ENCODE measurements around the gene ANKZF1. TPM values are rescaled to one million over a fixed set of nuclear protein-coding genes. Genes with fewer than 3 reads are reported as not detected.

ANKZF1 gene
- total RNA-seq, 1 experiment from 2014 or later, result 36.2 TPM

DNA sequence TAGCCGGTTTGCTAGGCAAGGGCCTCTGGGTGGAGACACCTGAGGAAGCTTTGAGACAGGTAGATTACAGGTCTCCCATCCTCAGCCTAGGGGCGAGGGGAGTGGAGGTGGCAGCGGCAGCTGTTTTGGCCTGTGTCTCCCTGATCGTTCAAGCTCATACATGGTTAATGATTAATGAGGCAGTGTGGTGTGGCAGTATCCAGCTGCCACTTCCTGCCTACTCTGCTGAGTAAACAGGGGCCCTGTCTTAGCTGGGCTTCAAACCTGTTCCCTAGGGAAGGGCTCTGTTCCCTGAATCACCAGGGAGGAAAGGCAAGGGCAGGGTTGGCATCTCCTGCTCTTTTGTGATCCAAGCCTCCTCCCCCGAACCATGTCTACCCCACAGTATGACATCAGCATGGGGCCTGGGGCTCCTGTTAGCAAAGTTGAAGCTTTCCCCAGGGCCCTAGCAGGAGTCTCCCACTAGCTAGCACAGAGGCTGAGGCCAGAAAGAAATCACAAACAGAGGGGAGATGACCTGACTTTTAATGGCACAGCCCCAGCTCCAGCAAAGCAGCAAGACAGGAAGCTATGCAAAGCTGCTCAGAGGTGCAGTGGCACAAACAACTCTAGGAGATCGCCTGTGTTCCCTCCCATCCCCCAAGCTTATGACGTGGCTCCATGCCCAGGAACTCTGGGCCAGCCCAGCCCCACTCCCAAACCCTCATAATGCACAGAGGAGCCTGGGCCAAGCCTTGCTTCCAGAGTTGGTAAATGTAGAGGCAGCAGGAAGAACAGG, 19.8 kb downstream of the ANKZF1 start:
- no TSS peak for BruUV-seq (replicated peaks)
- TF ChIP-seq, protein P1, sequence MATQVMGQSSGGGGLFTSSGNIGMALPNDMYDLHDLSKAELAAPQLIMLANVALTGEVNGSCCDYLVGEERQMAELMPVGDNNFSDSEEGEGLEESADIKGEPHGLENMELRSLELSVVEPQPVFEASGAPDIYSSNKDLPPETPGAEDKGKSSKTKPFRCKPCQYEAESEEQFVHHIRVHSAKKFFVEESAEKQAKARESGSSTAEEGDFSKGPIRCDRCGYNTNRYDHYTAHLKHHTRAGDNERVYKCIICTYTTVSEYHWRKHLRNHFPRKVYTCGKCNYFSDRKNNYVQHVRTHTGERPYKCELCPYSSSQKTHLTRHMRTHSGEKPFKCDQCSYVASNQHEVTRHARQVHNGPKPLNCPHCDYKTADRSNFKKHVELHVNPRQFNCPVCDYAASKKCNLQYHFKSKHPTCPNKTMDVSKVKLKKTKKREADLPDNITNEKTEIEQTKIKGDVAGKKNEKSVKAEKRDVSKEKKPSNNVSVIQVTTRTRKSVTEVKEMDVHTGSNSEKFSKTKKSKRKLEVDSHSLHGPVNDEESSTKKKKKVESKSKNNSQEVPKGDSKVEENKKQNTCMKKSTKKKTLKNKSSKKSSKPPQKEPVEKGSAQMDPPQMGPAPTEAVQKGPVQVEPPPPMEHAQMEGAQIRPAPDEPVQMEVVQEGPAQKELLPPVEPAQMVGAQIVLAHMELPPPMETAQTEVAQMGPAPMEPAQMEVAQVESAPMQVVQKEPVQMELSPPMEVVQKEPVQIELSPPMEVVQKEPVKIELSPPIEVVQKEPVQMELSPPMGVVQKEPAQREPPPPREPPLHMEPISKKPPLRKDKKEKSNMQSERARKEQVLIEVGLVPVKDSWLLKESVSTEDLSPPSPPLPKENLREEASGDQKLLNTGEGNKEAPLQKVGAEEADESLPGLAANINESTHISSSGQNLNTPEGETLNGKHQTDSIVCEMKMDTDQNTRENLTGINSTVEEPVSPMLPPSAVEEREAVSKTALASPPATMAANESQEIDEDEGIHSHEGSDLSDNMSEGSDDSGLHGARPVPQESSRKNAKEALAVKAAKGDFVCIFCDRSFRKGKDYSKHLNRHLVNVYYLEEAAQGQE (IDR thresholded peaks at IDR 0.05; ENCODE audit: insufficient read depth in 1 of 2, low read depth in 2 of 2, low read length in 1 of 2), result no peak
- TF ChIP-seq TCF7L2 (IDR thresholded peaks at IDR 0.05; ENCODE audit: low read depth, low read length), result no peak
- peak; percentile 11; the same call in 1 of the 2 replicates for TF ChIP-seq POLR2AphosphoS5 (IDR thresholded peaks at IDR 0.05; ENCODE audit: low read depth, low read length)
- TF ChIP-seq SIN3A (IDR thresholded peaks at IDR 0.05; ENCODE audit: borderline replicate concordance, insufficient read depth, low read depth, low read length), result no peak
- TF ChIP-seq, protein P2, sequence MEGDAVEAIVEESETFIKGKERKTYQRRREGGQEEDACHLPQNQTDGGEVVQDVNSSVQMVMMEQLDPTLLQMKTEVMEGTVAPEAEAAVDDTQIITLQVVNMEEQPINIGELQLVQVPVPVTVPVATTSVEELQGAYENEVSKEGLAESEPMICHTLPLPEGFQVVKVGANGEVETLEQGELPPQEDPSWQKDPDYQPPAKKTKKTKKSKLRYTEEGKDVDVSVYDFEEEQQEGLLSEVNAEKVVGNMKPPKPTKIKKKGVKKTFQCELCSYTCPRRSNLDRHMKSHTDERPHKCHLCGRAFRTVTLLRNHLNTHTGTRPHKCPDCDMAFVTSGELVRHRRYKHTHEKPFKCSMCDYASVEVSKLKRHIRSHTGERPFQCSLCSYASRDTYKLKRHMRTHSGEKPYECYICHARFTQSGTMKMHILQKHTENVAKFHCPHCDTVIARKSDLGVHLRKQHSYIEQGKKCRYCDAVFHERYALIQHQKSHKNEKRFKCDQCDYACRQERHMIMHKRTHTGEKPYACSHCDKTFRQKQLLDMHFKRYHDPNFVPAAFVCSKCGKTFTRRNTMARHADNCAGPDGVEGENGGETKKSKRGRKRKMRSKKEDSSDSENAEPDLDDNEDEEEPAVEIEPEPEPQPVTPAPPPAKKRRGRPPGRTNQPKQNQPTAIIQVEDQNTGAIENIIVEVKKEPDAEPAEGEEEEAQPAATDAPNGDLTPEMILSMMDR (IDR thresholded peaks at IDR 0.05), result no peak
- peaks cover 50% of the 10 kb centered on the region for H3K4me1 ChIP-seq (ENCODE audit: control insufficient read depth, insufficient read depth, low read length)
- H3K4me3 ChIP-seq (ENCODE audit: low read depth in 2 of 2, low read length in 2 of 2), result no peak overlapping the region
- CTCF ChIA-PET, result interaction anchor here (0.6 to 1.1 kb wide), 3 partner anchors 31 to 102 kb away, joined by 3 to 6 read pairs (median 3); no protein-coding TSS in a partner anchor
- in situ Hi-C loops (cut with HindIII; ENCODE audit: low pct_unique_long_range_greater_than_20kb, low sequenced_read_pairs), result no loop called here
- no peaks in the 10 kb centered on the region for H3K27me3 ChIP-seq (ENCODE audit: control insufficient read depth, insufficient read depth, low read length)
- ATAC-seq (peak; percentile 7; the same call in 1 of the 2 replicates), DNase-seq (ENCODE audit: low read depth, low spot score) (no peak)
- no peaks in the 10 kb centered on the region; the same call in 1 of the 2 replicates for H3K36me3 ChIP-seq (ENCODE audit: control insufficient read depth, insufficient read depth, low read length)
- POLR2A ChIA-PET, result interaction anchor here (0.5 to 0.6 kb wide), 2 partner anchors 38 to 237 kb away, joined by 5 to 13 read pairs; no protein-coding TSS in a partner anchor
- intact Hi-C loops (cut with micrococcal nuclease; ENCODE audit: unreplicated experiment), result no loop called here
- no peaks in the 10 kb centered on the region for H3K9me3 ChIP-seq (ENCODE audit: control insufficient read depth, insufficient read depth, low read depth, low read length)
- peak overlapping the region; percentile 65 for H3K27ac ChIP-seq (ENCODE audit: low read length)

DNA sequence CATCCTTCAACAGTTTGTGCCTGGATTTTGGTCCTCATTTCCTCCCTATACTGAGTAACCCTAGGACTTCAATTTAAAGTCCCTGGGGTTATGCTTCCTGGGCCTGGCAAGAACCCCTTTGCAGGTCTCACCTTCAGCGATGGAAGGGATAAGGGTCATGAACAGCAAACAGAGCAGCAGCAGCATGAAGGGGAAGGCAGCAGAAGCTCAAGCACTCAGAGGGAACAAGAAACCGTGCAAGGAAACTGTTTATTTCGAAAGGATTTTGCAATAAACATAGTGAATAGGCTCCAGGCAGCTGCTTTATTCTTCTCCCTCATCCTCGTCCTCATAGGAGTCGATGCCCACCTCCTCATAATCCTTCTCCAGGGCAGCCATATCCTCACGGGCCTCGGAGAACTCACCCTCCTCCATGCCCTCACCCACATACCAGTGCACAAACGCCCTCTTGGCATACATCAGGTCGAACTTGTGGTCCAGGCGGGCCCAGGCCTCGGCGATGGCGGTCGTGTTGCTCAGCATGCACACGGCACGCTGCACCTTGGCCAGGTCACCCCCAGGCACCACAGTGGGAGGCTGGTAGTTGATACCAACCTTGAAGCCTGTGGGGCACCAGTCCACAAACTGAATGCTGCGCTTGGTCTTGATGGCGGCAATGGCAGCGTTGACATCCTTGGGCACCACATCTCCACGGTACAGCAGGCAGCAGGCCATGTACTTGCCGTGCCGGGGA, 20.6 kb downstream of the ANKZF1 start:
- DNase-seq (ENCODE audit: low read depth, low spot score) (no peak), ATAC-seq (no peak)
- ChIA-PET POLR2A (interaction anchor here (0.6 kb wide), 1 partner anchor 236 kb away, joined by 13 read pairs; no protein-coding TSS in a partner anchor), CTCF (interaction anchor here (0.5 to 0.6 kb wide), 2 partner anchors 101 to 179 kb away, joined by 3 to 5 read pairs; no protein-coding TSS in a partner anchor)
- Histone ChIP-seq H3K9me3 (ENCODE audit: control insufficient read depth, insufficient read depth, low read depth, low read length) (no peaks in the 10 kb centered on the region), H3K36me3 (ENCODE audit: control insufficient read depth, insufficient read depth, low read length) (no peaks in the 10 kb centered on the region; the same call in 1 of the 2 replicates), H3K27ac (ENCODE audit: low read length) (peak overlapping the region; percentile 65; the same call in 1 of the 2 replicates), H3K4me3 (ENCODE audit: low read depth in 2 of 2, low read length in 2 of 2) (no peak overlapping the region), H3K27me3 (ENCODE audit: control insufficient read depth, insufficient read depth, low read length) (peaks cover 5% of the 10 kb centered on the region), H3K4me1 (ENCODE audit: control insufficient read depth, insufficient read depth, low read length) (peaks cover 45% of the 10 kb centered on the region)
- no TSS peak for BruUV-seq (replicated peaks)
- TF ChIP-seq, protein P2 (IDR thresholded peaks at IDR 0.05), result no peak
- TF ChIP-seq, protein P1 (IDR thresholded peaks at IDR 0.05; ENCODE audit: insufficient read depth in 1 of 2, low read depth in 2 of 2, low read length in 1 of 2), result no peak
- TF ChIP-seq POLR2AphosphoS5 (IDR thresholded peaks at IDR 0.05; ENCODE audit: low read depth, low read length), result no peak
- TF ChIP-seq TCF7L2 (IDR thresholded peaks at IDR 0.05; ENCODE audit: low read depth, low read length), result no peak
- TF ChIP-seq SIN3A (IDR thresholded peaks at IDR 0.05; ENCODE audit: borderline replicate concordance, insufficient read depth, low read depth, low read length), result no peak
- in situ Hi-C loops (cut with HindIII; ENCODE audit: low pct_unique_long_range_greater_than_20kb, low sequenced_read_pairs), result no loop called here
- intact Hi-C loops (cut with micrococcal nuclease; ENCODE audit: unreplicated experiment), result no loop called here
